GM12878 (cell line): ENCODE data around the gene MEGF11. TPM values are rescaled to one million over a fixed set of nuclear protein-coding genes. Genes with fewer than 3 reads are reported as not detected.

Experiments
- ATAC-seq: fragments of 200-7000 bp; cut with Tn5 transposase; 3 replicates; pipeline ENCODE4 v1.9.1; 2020; ENCODE audit warnings: mild to moderate bottlenecking, moderate library complexity
- BruUV-seq: library from RNA; stranded (reverse); fragments of 400-500 nt; replicated peaks from 2 replicates; lab custom pipeline; 2021; lab: Mats Ljungman, UMichigan
- CTCF ChIA-PET: fragments of 300-600 bp; sonication (Branson Sonifier 250); formaldehyde crosslinking; extraction: SDS; loops from one replicate; lab custom pipeline; 2021; ENCODE audit warnings: inconsistent platforms; lab: Yijun Ruan, JAX
- POLR2A ChIA-PET: fragments of 350-600 bp; formaldehyde crosslinking; extraction: SDS; loops from one replicate; lab custom pipeline; 2021; ENCODE audit warnings: inconsistent platforms; lab: Charles Lee
- RAD21 ChIA-PET: fragments of 300-600 bp; sonication (Branson Sonifier 250); formaldehyde crosslinking; loops from one replicate; lab custom pipeline; 2023; ENCODE audit warnings: antibody characterized with exemption; ENCODE audit not compliant: unreplicated experiment; lab: Charles Lee
- SMC1A ChIA-PET: fragments of 300-600 bp; sonication (Branson Sonifier 250); formaldehyde crosslinking; loops from one replicate; lab custom pipeline; 2023; ENCODE audit not compliant: unreplicated experiment, uncharacterized antibody; lab: Charles Lee
- DNase-seq: peaks from one replicate; pipeline ENCODE4 v3.0.0-alpha.2; 2011; ENCODE audit warnings: low read depth, low spot score
- FAIRE-seq: peaks from 3 replicates; lab custom pipeline; 2011; peaks lifted over from hg19 to GRCh38; lab: Jason Lieb, UNC
- H2AFZ ChIP-seq: 2 replicates; pipeline ENCODE4 v1.6.0; 2011; ENCODE audit warnings: low read depth, low read length, control low read depth; ENCODE audit not compliant: control insufficient read depth
- H3K27ac ChIP-seq: 2 replicates; pipeline ENCODE4 v1.5.1; 2011; ENCODE audit warnings: control low read depth; ENCODE audit not compliant: control insufficient read depth, insufficient read depth
- H3K27me3 ChIP-seq, 2 experiments: replicated peaks in 1 of 2; 2 replicates each; pipeline versions ENCODE4 v1.6.0 to v1.6.1; 2011; ENCODE audit warnings: low read length in 1 of 2; ENCODE audit not compliant: control insufficient read depth in 2 of 2, insufficient read depth in 2 of 2
- H3K36me3 ChIP-seq, 2 experiments: 2 replicates each; pipeline ENCODE4 v1.5.1; 2011; ENCODE audit warnings: low read length in 1 of 2; ENCODE audit not compliant: control insufficient read depth in 2 of 2, insufficient read depth in 2 of 2
- H3K4me1 ChIP-seq: 2 replicates; pipeline ENCODE4 v1.6.1; 2011; ENCODE audit warnings: mild to moderate bottlenecking, low read length, moderate library complexity, mixed read lengths; ENCODE audit not compliant: control insufficient read depth, insufficient read depth
- H3K4me2 ChIP-seq: 2 replicates; pipeline ENCODE4 v1.6.0; 2011; ENCODE audit warnings: control low read depth; ENCODE audit not compliant: control insufficient read depth, insufficient read depth
- H3K4me3 ChIP-seq: fragments of 200-600 bp; sonication (generic); 2 replicates; pipeline ENCODE4 v1.5.1; 2016
- H3K79me2 ChIP-seq: 2 replicates; pipeline ENCODE4 v1.6.0; 2011; ENCODE audit warnings: low read length; ENCODE audit not compliant: control insufficient read depth, insufficient read depth
- H3K9ac ChIP-seq: 2 replicates; pipeline ENCODE4 v1.8.0; 2011; ENCODE audit warnings: low read length, control low read depth, mixed read lengths; ENCODE audit not compliant: control insufficient read depth, insufficient read depth
- H3K9me3 ChIP-seq: replicated peaks from 3 replicates; pipeline ENCODE4 v1.5.1; 2011; ENCODE audit warnings: mild to moderate bottlenecking, low read length; ENCODE audit not compliant: control insufficient read depth, insufficient read depth
- H4K20me1 ChIP-seq: 2 replicates; pipeline ENCODE4 v1.6.0; 2011; ENCODE audit not compliant: control insufficient read depth, insufficient read depth
- BACH1 ChIP-seq: fragments of 450-650 bp; IDR thresholded peaks from 2 replicates; pipeline ENCODE4 v1.6.1; 2017; ENCODE audit warnings: mild to moderate bottlenecking, borderline replicate concordance
- BHLHE40 ChIP-seq, 2 experiments: fragments of 450-650 bp in 1 of 2; IDR thresholded peaks; 2 replicates each; pipeline ENCODE4 v1.6.1; 2011 to 2017; ENCODE audit warnings: low read depth in 2 of 2, borderline replicate concordance in 1 of 2, improper control_type of control experiment in 1 of 2, low read length in 1 of 2, mild to moderate bottlenecking in 1 of 2
- CTCF ChIP-seq, 3 experiments: IDR thresholded peaks in 2 of 3; conservative IDR thresholded peaks in 1 of 3; 2 replicates each; pipeline ENCODE4 v1.5.1; 2011; ENCODE audit warnings: low read depth in 3 of 3, low read length in 3 of 3, mild to moderate bottlenecking in 3 of 3, control low read depth in 2 of 3, moderate library complexity in 2 of 3, inconsistent platforms in 1 of 3, mixed read lengths in 1 of 3; ENCODE audit not compliant: control insufficient read depth in 2 of 3, insufficient read depth in 1 of 3; ENCODE audit errors: extremely low read depth in 1 of 3
- EZH2 ChIP-seq: IDR thresholded peaks from 2 replicates; pipeline ENCODE4 v1.6.1; 2012; ENCODE audit warnings: low read depth, mild to moderate bottlenecking, control low read depth, inconsistent platforms, low read length, borderline replicate concordance; ENCODE audit not compliant: control insufficient read depth
- FOXM1 ChIP-seq: IDR thresholded peaks from 2 replicates; pipeline ENCODE4 v1.6.1; 2012; ENCODE audit warnings: low read depth, mild to moderate bottlenecking, inconsistent platforms, low read length, moderate library complexity
- MTA3 ChIP-seq: IDR thresholded peaks from 2 replicates; pipeline ENCODE4 v1.6.1; 2012; ENCODE audit warnings: low read length, inconsistent platforms, borderline replicate concordance
- POLR2AphosphoS2 ChIP-seq: IDR thresholded peaks from 2 replicates; pipeline ENCODE4 v1.6.1; 2011; ENCODE audit warnings: low read depth, mild to moderate bottlenecking, low read length, improper control_type of control experiment, moderate library complexity
- RCOR1 ChIP-seq: conservative IDR thresholded peaks from 2 replicates; pipeline ENCODE4 v1.6.1; 2012; ENCODE audit warnings: low read depth, low read length, improper control_type of control experiment
- RELB ChIP-seq: fragments of 450-650 bp; IDR thresholded peaks from 2 replicates; pipeline ENCODE4 v1.6.1; 2017; ENCODE audit warnings: low read depth, mild to moderate bottlenecking, moderate library complexity
- REST ChIP-seq: IDR thresholded peaks from 2 replicates; pipeline ENCODE4 v1.6.1; 2012; ENCODE audit warnings: mild to moderate bottlenecking, low read depth, low read length
- RUNX3 ChIP-seq: IDR thresholded peaks from 2 replicates; pipeline ENCODE4 v1.6.1; 2012; ENCODE audit warnings: low read length, inconsistent platforms
- SIX5 ChIP-seq: IDR thresholded peaks from 2 replicates; pipeline ENCODE4 v1.6.1; 2011; ENCODE audit warnings: mild to moderate bottlenecking, low read depth, low read length, moderate library complexity; ENCODE audit not compliant: severe bottlenecking
- SMARCA5 ChIP-seq: fragments of 450-650 bp; IDR thresholded peaks from 2 replicates; pipeline ENCODE4 v1.6.1; 2017; ENCODE audit warnings: mild to moderate bottlenecking
- SPI1 ChIP-seq: IDR thresholded peaks from 2 replicates; pipeline ENCODE4 v1.6.1; 2011; ENCODE audit warnings: low read depth, mild to moderate bottlenecking, low read length, moderate library complexity, borderline replicate concordance; ENCODE audit not compliant: insufficient read depth
- ZBED1 ChIP-seq: IDR thresholded peaks from 2 replicates; pipeline ENCODE4 v1.6.1; 2016; ENCODE audit warnings: borderline replicate concordance
- ZNF384 ChIP-seq: IDR thresholded peaks from 2 replicates; pipeline ENCODE4 v1.6.1; 2012; ENCODE audit warnings: low read depth, mild to moderate bottlenecking, low read length, improper control_type of control experiment, borderline replicate concordance
- WGBS: methylation state at CpG from one replicate; pipeline ENCODE4 v1.1.6; 2016; ENCODE audit warnings: low lambda C conversion rate; ENCODE audit not compliant: insufficient replicate concordance, insufficient coverage; ENCODE audit errors: missing lambda C conversion rate; 5-methylcytosine and 5-hydroxymethylcytosine counted together
- in situ Hi-C: fragments of 300-500 bp; cut with MboI; formaldehyde crosslinking; loops from 9 replicates; pipeline ENCODE4 v1.14.3; 2018; ENCODE audit warnings: mixed read lengths
- intact Hi-C: fragments of 100-400 bp; cut with micrococcal nuclease; formaldehyde crosslinking; loops from one replicate; pipeline ENCODE4 v1.14.2; 2022; ENCODE audit not compliant: unreplicated experiment
- polyA plus RNA-seq, 11 experiments: library from polyadenylated mRNA; depleted of rRNA in 4 of 11; unstranded in 6 of 11; stranded (reverse) in 5 of 11; fragments of >200 nt; fragmentation: Nextera tagmentation in 4 of 11; fragmentation: Illumina TruSeq in 1 of 11; extraction: Ambion mirVana in 4 of 11; extraction: Trizol in 1 of 11; gene quantifications; 1 replicate in 1 of 11; 2 replicates in 10 of 11; pipeline versions ENCODE4 v1.2.1 to v1.2.3, GENCODE V29; 2011 to 2016; ENCODE audit warnings: inconsistent platforms in 2 of 11, missing spikeins in 2 of 11, low read depth in 1 of 11
- total RNA-seq, 4 experiments: library from RNA; depleted of rRNA in 3 of 4; stranded (reverse); fragments of >200 nt in 3 of 4; fragmentation: Illumina TruSeq in 1 of 4; extraction: Trizol in 1 of 4; gene quantifications; 2 replicates each; pipeline versions ENCODE4 v1.2.1 to v1.2.3, GENCODE V29; 2013 to 2021

The MEGF11 gene
- total and polyA plus RNA-seq, 10 of the 15 experiments (the other 5 are each of a cell fraction or from before 2014, with no cell fraction given): 0.03 to 1.7 (median 0.49) TPM

- FAIRE-seq (no peak), ATAC-seq (no peak), DNase-seq (no peak)
- RAD21 ChIA-PET: interaction anchor here (5.2 kb wide), 1 partner anchor 16 kb away, joined by 28 read pairs; no protein-coding TSS in a partner anchor
- TF ChIP-seq RCOR1 (no peak), RUNX3 (no peak), ZNF384 (no peak), RELB (no peak), SPI1 (no peak), EZH2 (no peak), POLR2AphosphoS2 (no peak), ZBED1 (no peak), MTA3 (no peak), REST (no peak), CTCF (IDR thresholded peaks at IDR 0.05 in 2 of 3, conservative IDR thresholded peaks at IDR 0.05 in 1 of 3; ENCODE audit: control insufficient read depth in 2 of 3, extremely low read depth in 1 of 3, insufficient read depth in 1 of 3, low read depth in 3 of 3, low read length in 3 of 3) (no peak), SMARCA5 (no peak), BHLHE40 (IDR thresholded peaks at IDR 0.05; ENCODE audit: borderline replicate concordance in 1 of 2, low read depth in 2 of 2, low read length in 1 of 2) (no peak), BACH1 (no peak), FOXM1 (no peak), SIX5 (no peak)
- peaks cover 27% of the 10 kb centered on the region for H3K4me1 ChIP-seq
- in situ Hi-C loops (no loop called here), intact Hi-C loops (no loop called here)
- WGBS: 99% methylated on average over 3 of the region's 3 CpGs
- H3K9me3 ChIP-seq: no peaks in the 10 kb centered on the region
- H3K4me2 ChIP-seq: no peak overlapping the region
- POLR2A ChIA-PET: interaction anchor here (1.3 to 2.5 kb wide), 3 partner anchors 17 to 22 kb away, joined by 3 to 15 read pairs (median 7); no protein-coding TSS in a partner anchor
- no peaks in the 10 kb centered on the region for H4K20me1 ChIP-seq
- no TSS peak for BruUV-seq
- no peaks in the 10 kb centered on the region for H3K27me3 ChIP-seq
- SMC1A ChIA-PET: interaction anchor here (0.8 to 7.6 kb wide), 4 partner anchors 13 to 93 kb away, joined by 3 to 70 read pairs (median 37); no protein-coding TSS in a partner anchor
- peaks cover 2 to 25% of the 10 kb centered on the region in 2 experiments; a peak in 3 of 4 replicates for H3K36me3 ChIP-seq
- H3K27ac ChIP-seq: no peak overlapping the region
- CTCF ChIA-PET: interaction anchor here (1.2 to 2.3 kb wide), 3 partner anchors 64 to 261 kb away, joined by 3 to 6 read pairs (median 3); no protein-coding TSS in a partner anchor
- H2AFZ ChIP-seq: no peak overlapping the region
- no peaks in the 10 kb centered on the region for H3K79me2 ChIP-seq
- H3K9ac ChIP-seq: no peak overlapping the region
- no peak overlapping the region for H3K4me3 ChIP-seq
Observed at GRCh38 chr15:65900488-65900887, 353.1 kb downstream of the MEGF11 start.
